ENCODE results near the gene ARL15. TPM values are rescaled to one million over a fixed set of nuclear protein-coding genes. Genes with fewer than 3 reads are reported as not detected.
A peak's percentile ranks its signal among the peaks of the same experiment; 100 is the strongest.
"Not testable (repeated sequence)": the region's sequence is repeated elsewhere in the genome, so short reads cannot be mapped to it uniquely, and the experiment has no call there.

Gene ARL15
- 1 to 10 TPM; 5.7 to 6.3 TPM for total RNA-seq

GRCh38 chr5:54310433-54311175 lies at the start of gene ARL15:
Gene ARL15, minus strand, starts transcription at chr5:54310573.
- intact Hi-C loops (cut with micrococcal nuclease) = loop anchor here (5.0 kb wide), 1 partner anchor 68 kb away; no protein-coding TSS in a partner anchor
- Mint-ChIP-seq H3K9me3 (no peaks in the 10 kb centered on the region), H3K4me1 (ENCODE audit: low read depth) (peaks cover 26% of the 10 kb centered on the region), H3K27ac (peak within 1 kb of the TSS; percentile 85), H3K27me3 (peaks cover 5% of the 10 kb centered on the region), H3K36me3 (ENCODE audit: low read depth) (no peaks in the 10 kb centered on the region), H3K4me3 (peak within 1 kb of the TSS; percentile 78)
- peak; percentile 98 for DNase-seq
- peak; percentile 95 for ATAC-seq
- ChIA-PET POLR2A (interaction anchor here (0.5 to 1.2 kb wide), 4 partner anchors 12 to 644 kb away, joined by 3 to 4 read pairs (median 3); no protein-coding TSS in a partner anchor), CTCF (interaction anchor here (1.1 to 4.2 kb wide), 6 partner anchors 12 to 206 kb away, joined by 4 to 15 read pairs (median 6); no protein-coding TSS in a partner anchor)
- TF ChIP-seq CTCF (IDR thresholded peaks at IDR 0.05) = no peak

DNA sequence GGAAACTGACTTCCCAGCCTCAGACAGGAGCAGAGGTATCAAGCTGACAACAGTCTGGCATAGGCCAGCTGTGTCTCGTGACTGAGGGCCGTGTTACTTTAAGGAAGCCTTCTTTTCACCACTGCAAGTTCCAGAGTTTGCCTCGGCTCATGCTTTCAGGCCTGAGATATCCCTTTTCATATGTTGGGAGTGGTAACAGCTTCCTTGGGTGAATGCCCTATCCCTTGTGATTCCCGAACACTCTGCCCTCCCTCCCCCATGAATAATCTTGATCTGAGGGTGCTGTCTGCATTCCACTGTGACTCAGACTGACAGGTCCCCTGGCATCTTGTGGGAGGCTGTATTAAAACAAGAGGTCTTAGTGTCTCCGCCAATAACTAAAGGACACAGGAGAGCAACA lies 49.7 kb upstream of the ARL15 start:
- peaks cover 15% of the 10 kb centered on the region for H3K27me3 Mint-ChIP-seq
- DNase-seq (no peak), ATAC-seq (no peak)
- ChIA-PET CTCF (interaction anchor here (1.3 kb wide), 1 partner anchor 14 kb away, joined by 3 read pairs; no protein-coding TSS in a partner anchor), POLR2A (no interaction called here)
- intact Hi-C loops (cut with micrococcal nuclease) = no loop called here
- no peak overlapping the region for H3K4me3 Mint-ChIP-seq
- no peaks in the 10 kb centered on the region for H3K36me3 Mint-ChIP-seq (ENCODE audit: low read depth)
- peaks cover 5% of the 10 kb centered on the region for H3K9me3 Mint-ChIP-seq
- no peak for TF ChIP-seq CTCF (IDR thresholded peaks at IDR 0.05)
- no peaks in the 10 kb centered on the region for H3K4me1 Mint-ChIP-seq (ENCODE audit: low read depth)
- no peak overlapping the region for H3K27ac Mint-ChIP-seq

GRCh38 chr5:54357408-54358058 lies 47.2 kb upstream of the ARL15 start:
- DNase-seq = no peak
- no peak for ATAC-seq
- Mint-ChIP-seq H3K4me3 (no peak overlapping the region), H3K9me3 (peaks cover 18% of the 10 kb centered on the region), H3K4me1 (ENCODE audit: low read depth) (no peaks in the 10 kb centered on the region), H3K36me3 (ENCODE audit: low read depth) (peaks cover 5% of the 10 kb centered on the region), H3K27ac (no peak overlapping the region), H3K27me3 (peaks cover 10% of the 10 kb centered on the region)
- POLR2A ChIA-PET = no interaction called here
- intact Hi-C loops (cut with micrococcal nuclease) = no loop called here
- CTCF ChIA-PET = interaction anchor here (0.8 kb wide), 1 partner anchor 15 kb away, joined by 3 read pairs; no protein-coding TSS in a partner anchor
- TF ChIP-seq CTCF (IDR thresholded peaks at IDR 0.05) = no peak

DNA sequence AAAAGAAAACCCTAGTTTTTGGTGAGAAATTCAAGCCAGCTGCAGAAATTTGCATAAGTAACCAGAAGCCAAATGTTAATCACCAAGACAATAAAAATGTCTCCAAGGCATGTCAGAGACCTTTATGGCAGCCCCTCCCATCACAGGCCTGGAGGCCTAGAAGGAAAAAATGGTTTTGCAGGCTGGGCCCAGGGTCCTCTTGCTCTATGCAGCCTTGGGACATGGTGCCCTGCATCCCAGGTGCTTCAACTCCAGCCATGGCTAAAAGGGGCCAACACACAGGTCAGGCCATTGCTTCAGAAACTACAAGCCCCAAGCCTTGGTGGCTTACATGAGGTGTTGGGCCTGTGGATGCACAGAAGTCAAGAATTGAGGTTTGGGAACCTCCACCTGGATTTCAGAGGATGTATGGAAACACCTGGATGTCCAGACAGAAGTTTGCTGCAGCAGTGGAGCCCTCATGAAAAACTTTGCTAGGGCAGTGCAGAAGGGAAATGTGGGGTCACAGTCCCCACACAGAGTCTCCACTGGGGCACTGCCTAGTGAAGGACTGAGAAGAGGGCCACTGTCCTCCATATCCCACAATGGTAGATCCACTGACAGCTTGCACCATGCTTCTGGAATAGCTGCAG lies 43.7 kb upstream of the ARL15 start:
- POLR2A ChIA-PET; DNase-seq; intact Hi-C loops (cut with micrococcal nuclease); H3K4me3 Mint-ChIP-seq; ATAC-seq; CTCF ChIA-PET; H3K27me3 Mint-ChIP-seq; H3K4me1 Mint-ChIP-seq (ENCODE audit: low read depth); H3K27ac Mint-ChIP-seq; H3K36me3 Mint-ChIP-seq (ENCODE audit: low read depth): not testable (repeated sequence)
- peaks cover 20% of the 10 kb centered on the region for H3K9me3 Mint-ChIP-seq

DNA sequence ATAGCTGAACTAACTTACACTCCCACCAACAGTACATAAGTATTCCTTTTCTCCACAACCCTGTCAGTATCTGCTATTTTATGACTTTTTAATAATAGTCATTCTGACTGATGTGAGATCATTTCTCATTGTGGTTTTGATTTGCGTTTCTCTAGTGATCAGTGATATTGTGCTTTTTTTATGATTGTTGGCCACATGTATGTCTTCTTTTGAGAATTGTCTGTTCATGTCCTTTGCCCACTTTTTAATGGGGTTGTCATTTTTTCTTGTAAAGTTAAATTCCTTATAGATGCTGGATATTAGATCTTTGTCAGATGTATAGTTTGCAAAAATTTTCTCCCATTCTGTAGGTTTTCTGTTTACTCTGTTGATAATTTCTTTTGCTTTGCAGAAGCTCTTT lies 42.2 kb upstream of the ARL15 start:
- DNase-seq; intact Hi-C loops (cut with micrococcal nuclease); H3K27ac Mint-ChIP-seq; ATAC-seq; H3K27me3 Mint-ChIP-seq; H3K36me3 Mint-ChIP-seq (ENCODE audit: low read depth); POLR2A ChIA-PET; H3K4me3 Mint-ChIP-seq; H3K4me1 Mint-ChIP-seq (ENCODE audit: low read depth): not testable (repeated sequence)
- CTCF ChIA-PET = interaction anchor here (0.6 kb wide), 1 partner anchor 15 kb away, joined by 3 read pairs; no protein-coding TSS in a partner anchor
- peaks cover 20% of the 10 kb centered on the region for H3K9me3 Mint-ChIP-seq

Data from activated CD8-positive, alpha-beta T cell treated with anti-CD3 and anti-CD28 coated beads for 36 hours (primary cell).